ENCODE measurements around the gene UBE2D3. TPM values are rescaled to one million over a fixed set of nuclear protein-coding genes. Genes with fewer than 3 reads are reported as not detected.

Gene UBE2D3
- total RNA-seq, 1 donor from 2014 or later = 347 TPM

- TF ChIP-seq CTCF (IDR thresholded peaks at IDR 0.05) (no peak), POLR2AphosphoS5 (IDR thresholded peaks at IDR 0.05; ENCODE audit: insufficient read depth in 1 of 2, low read depth in 1 of 2) (peak in 1 of 2 donors; percentile 59), POLR2A (IDR thresholded peaks at IDR 0.05) (no peak)
- Histone ChIP-seq H3K4me1 (no peaks in the 10 kb centered on the region), H3K36me3 (no peaks in the 10 kb centered on the region), H3K27me3 (no peaks in the 10 kb centered on the region), H3K4me3 (no peak overlapping the region), H3K27ac (no peak overlapping the region), H3K9me3 (no peaks in the 10 kb centered on the region)
- no peak for DNase-seq (ENCODE audit: extremely low spot score in 2 of 2)
- intact Hi-C loops (cut with DNase I) = no loop called here
Measured at GRCh38 chr4:102780476-102781144, 46.7 kb downstream of the UBE2D3 start.

- no peaks in the 10 kb centered on the region for H3K36me3 ChIP-seq
- H3K9me3 ChIP-seq = no peaks in the 10 kb centered on the region
- H3K27me3 ChIP-seq = no peaks in the 10 kb centered on the region
- TF ChIP-seq POLR2AphosphoS5 (IDR thresholded peaks at IDR 0.05; ENCODE audit: insufficient read depth in 1 of 2, low read depth in 1 of 2) = no peak
- no peak for TF ChIP-seq CTCF (IDR thresholded peaks at IDR 0.05)
- no peak for TF ChIP-seq POLR2A (IDR thresholded peaks at IDR 0.05)
- no peak overlapping the region for H3K4me3 ChIP-seq
- H3K27ac ChIP-seq = no peak overlapping the region
- DNase-seq (ENCODE audit: extremely low spot score in 2 of 2) = no peak
- no peaks in the 10 kb centered on the region for H3K4me1 ChIP-seq
- intact Hi-C loops (cut with DNase I) = no loop called here
Measured at GRCh38 chr4:102779204-102779603, 48.1 kb downstream of the UBE2D3 start.

GRCh38 chr4:102778720-102779119 is 48.6 kb downstream of the UBE2D3 start:
- no peaks in the 10 kb centered on the region for H3K4me1 ChIP-seq
- H3K27me3 ChIP-seq = no peaks in the 10 kb centered on the region
- no peak overlapping the region for H3K27ac ChIP-seq
- no peaks in the 10 kb centered on the region for H3K36me3 ChIP-seq
- no peak for TF ChIP-seq POLR2A (IDR thresholded peaks at IDR 0.05)
- no peak for TF ChIP-seq CTCF (IDR thresholded peaks at IDR 0.05)
- no peak for TF ChIP-seq POLR2AphosphoS5 (IDR thresholded peaks at IDR 0.05; ENCODE audit: insufficient read depth in 1 of 2, low read depth in 1 of 2)
- H3K9me3 ChIP-seq = no peaks in the 10 kb centered on the region
- DNase-seq (ENCODE audit: extremely low spot score in 2 of 2) = no peak
- intact Hi-C loops (cut with DNase I) = no loop called here
- no peak overlapping the region for H3K4me3 ChIP-seq

GRCh38 chr4:102775805-102776204 is 51.5 kb downstream of the UBE2D3 start:
- Histone ChIP-seq H3K4me3 (no peak overlapping the region), H3K27me3 (no peaks in the 10 kb centered on the region), H3K36me3 (no peaks in the 10 kb centered on the region), H3K4me1 (no peaks in the 10 kb centered on the region), H3K27ac (no peak overlapping the region), H3K9me3 (no peaks in the 10 kb centered on the region)
- no peak for TF ChIP-seq POLR2A (IDR thresholded peaks at IDR 0.05)
- intact Hi-C loops (cut with DNase I) = no loop called here
- DNase-seq (ENCODE audit: extremely low spot score in 2 of 2) = no peak

- intact Hi-C loops (cut with DNase I) = no loop called here
- no peaks in the 10 kb centered on the region for H3K36me3 ChIP-seq
- no peaks in the 10 kb centered on the region for H3K9me3 ChIP-seq
- H3K4me3 ChIP-seq = no peak overlapping the region
- no peak overlapping the region for H3K27ac ChIP-seq
- H3K27me3 ChIP-seq = no peaks in the 10 kb centered on the region
- TF ChIP-seq CTCF (IDR thresholded peaks at IDR 0.05) (no peak), POLR2AphosphoS5 (IDR thresholded peaks at IDR 0.05; ENCODE audit: insufficient read depth in 1 of 2, low read depth in 1 of 2) (no peak), POLR2A (IDR thresholded peaks at IDR 0.05) (no peak)
- no peak for DNase-seq (ENCODE audit: extremely low spot score in 2 of 2)
- no peaks in the 10 kb centered on the region for H3K4me1 ChIP-seq
Measured at GRCh38 chr4:102774254-102774653, 53.1 kb downstream of the UBE2D3 start.

All from vagina (tissue), 2 donors.